Retinal pigment epithelial cell (primary cell): ENCODE data around the gene SOS1.
"Not testable (repeated sequence)": the region's sequence is repeated elsewhere in the genome, so short reads cannot be mapped to it uniquely, and the experiment has no call there.

Experiments
- DNase-seq: peaks from one replicate; pipeline ENCODE4 v3.0.0-alpha.2; 2010; ENCODE audit warnings: low read depth
- H3K4me3 ChIP-seq: 2 replicates; pipeline ENCODE4 v1.5.1; 2011; ENCODE audit warnings: mild to moderate bottlenecking, low read length, control low read depth, moderate library complexity
- CTCF ChIP-seq: conservative IDR thresholded peaks from 2 replicates; pipeline ENCODE4 v1.5.1; 2011; ENCODE audit warnings: low read depth, low read length, control low read depth, inconsistent platforms

The SOS1 gene

GRCh38 chr2:39120771-39121522 is at the start of gene SOS1:
SOS1 (minus strand) TSS chr2:39121051; CDS start chr2:39120422, 629 bp downstream.
- no peak for TF ChIP-seq CTCF
- DNase-seq = peak; percentile 81
- H3K4me3 ChIP-seq = peak within 1 kb of the TSS; percentile 63

- TF ChIP-seq CTCF = no peak
- no peak overlapping the region for H3K4me3 ChIP-seq
- no peak for DNase-seq
Measured at GRCh38 chr2:39164089-39164488, 43.2 kb upstream of the SOS1 start.

GRCh38 chr2:39160982-39161381 is 40.1 kb upstream of the SOS1 start:
- no peak for TF ChIP-seq CTCF

GRCh38 chr2:39159283-39159682 is 38.4 kb upstream of the SOS1 start:
- no peak for TF ChIP-seq CTCF
- DNase-seq = no peak
- no peak overlapping the region for H3K4me3 ChIP-seq

More at GRCh38 chr2:39160982-39161381, 40.1 kb upstream of the SOS1 start:
- H3K4me3 ChIP-seq = no peak overlapping the region
- peak; percentile 55 for DNase-seq

- DNase-seq = no peak
- H3K4me3 ChIP-seq = no peak overlapping the region
- TF ChIP-seq CTCF = no peak
Measured at GRCh38 chr2:39158351-39158750, 37.5 kb upstream of the SOS1 start.

- no peak overlapping the region for H3K4me3 ChIP-seq
- TF ChIP-seq CTCF = no peak
- DNase-seq = no peak
Measured at GRCh38 chr2:39156846-39157245, 36.0 kb upstream of the SOS1 start.

GRCh38 chr2:39156107-39156506 is 35.3 kb upstream of the SOS1 start:
- no peak for DNase-seq
- H3K4me3 ChIP-seq = no peak overlapping the region
- no peak for TF ChIP-seq CTCF

GRCh38 chr2:39155573-39155972 is 34.7 kb upstream of the SOS1 start:
- H3K4me3 ChIP-seq, DNase-seq: not testable (repeated sequence)
